BE2C (cell line): ENCODE measurements around the gene ERFE.

Source experiments
- DNase-seq: peaks from one replicate; pipeline ENCODE4 v3.0.0-alpha.2; 2020
- H3K27me3 ChIP-seq: fragments of 250-450 bp; sonication (Bioruptor Pico); 2 replicates; pipeline ENCODE4 v1.5.1; 2020; ENCODE audit warnings: mild to moderate bottlenecking
- H3K36me3 ChIP-seq: fragments of 250-450 bp; sonication (Bioruptor Pico); 2 replicates; pipeline ENCODE4 v1.5.1; 2020; ENCODE audit warnings: mild to moderate bottlenecking
- H3K4me1 ChIP-seq: fragments of 250-450 bp; sonication (Bioruptor Pico); 2 replicates; pipeline ENCODE4 v1.5.1; 2020
- H3K4me3 ChIP-seq: 2 replicates; pipeline ENCODE4 v1.5.1; 2011; ENCODE audit warnings: low read depth, low read length
- H3K9me3 ChIP-seq: fragments of 250-450 bp; sonication (Bioruptor Pico); 2 replicates; pipeline ENCODE4 v1.5.1; 2020
- TF ChIP-seq, protein P1 (sequence below): IDR thresholded peaks from 2 replicates; pipeline ENCODE4 v1.5.1; 2012; ENCODE audit warnings: mild to moderate bottlenecking, low read depth, low read length

The ERFE gene

DNA sequence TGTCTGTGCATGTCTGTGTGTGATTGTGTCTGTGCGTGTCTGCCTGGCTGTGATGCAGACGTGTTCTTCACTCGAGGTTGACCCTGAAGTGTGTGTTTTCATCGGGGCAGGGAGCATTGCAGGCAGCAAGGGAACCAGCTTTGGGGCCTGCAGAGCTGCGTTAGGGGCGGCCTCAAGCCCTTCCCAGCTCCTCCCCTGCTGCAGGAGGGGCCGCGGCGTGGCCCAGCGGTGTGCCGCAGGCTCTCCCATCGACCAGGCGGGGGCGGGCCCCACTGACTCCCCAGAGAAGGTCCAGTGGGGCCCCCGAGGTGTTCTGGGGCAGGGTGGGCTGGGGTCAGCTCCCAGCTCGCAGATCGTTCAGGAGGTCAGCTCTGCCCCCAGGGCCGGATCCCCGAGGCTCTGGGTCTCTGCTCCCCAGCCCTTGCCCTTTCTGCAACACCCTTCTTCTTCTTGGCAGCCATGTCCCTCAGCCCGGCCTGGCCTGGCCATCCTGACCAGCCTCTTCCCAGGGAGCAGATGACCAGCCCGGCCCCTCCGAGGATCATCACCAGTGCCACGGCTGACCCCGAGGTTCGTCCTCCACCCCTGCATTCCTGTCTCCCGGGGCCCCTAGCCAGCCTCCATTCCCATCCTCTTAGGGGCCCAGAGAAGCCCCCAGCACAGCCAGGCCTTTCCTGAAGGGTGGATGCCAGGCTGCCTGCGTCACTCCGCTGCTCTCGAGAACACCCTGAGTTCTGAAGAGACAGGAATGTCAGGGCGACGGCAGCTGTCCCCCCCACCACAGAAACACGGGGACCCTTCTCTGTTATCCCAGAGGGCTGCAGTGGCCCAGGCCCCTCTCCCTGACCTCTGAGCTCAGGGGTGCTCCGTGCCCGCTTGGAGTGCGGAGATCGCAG, 31.4 kb upstream of the ERFE start:
- TF ChIP-seq, protein P1, sequence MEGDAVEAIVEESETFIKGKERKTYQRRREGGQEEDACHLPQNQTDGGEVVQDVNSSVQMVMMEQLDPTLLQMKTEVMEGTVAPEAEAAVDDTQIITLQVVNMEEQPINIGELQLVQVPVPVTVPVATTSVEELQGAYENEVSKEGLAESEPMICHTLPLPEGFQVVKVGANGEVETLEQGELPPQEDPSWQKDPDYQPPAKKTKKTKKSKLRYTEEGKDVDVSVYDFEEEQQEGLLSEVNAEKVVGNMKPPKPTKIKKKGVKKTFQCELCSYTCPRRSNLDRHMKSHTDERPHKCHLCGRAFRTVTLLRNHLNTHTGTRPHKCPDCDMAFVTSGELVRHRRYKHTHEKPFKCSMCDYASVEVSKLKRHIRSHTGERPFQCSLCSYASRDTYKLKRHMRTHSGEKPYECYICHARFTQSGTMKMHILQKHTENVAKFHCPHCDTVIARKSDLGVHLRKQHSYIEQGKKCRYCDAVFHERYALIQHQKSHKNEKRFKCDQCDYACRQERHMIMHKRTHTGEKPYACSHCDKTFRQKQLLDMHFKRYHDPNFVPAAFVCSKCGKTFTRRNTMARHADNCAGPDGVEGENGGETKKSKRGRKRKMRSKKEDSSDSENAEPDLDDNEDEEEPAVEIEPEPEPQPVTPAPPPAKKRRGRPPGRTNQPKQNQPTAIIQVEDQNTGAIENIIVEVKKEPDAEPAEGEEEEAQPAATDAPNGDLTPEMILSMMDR, result no peak
- H3K4me1 ChIP-seq, result no peaks in the 10 kb centered on the region
- H3K4me3 ChIP-seq, result no peak overlapping the region
- no peaks in the 10 kb centered on the region for H3K9me3 ChIP-seq
- DNase-seq, result no peak
- no peaks in the 10 kb centered on the region for H3K27me3 ChIP-seq
- H3K36me3 ChIP-seq, result no peaks in the 10 kb centered on the region

DNA sequence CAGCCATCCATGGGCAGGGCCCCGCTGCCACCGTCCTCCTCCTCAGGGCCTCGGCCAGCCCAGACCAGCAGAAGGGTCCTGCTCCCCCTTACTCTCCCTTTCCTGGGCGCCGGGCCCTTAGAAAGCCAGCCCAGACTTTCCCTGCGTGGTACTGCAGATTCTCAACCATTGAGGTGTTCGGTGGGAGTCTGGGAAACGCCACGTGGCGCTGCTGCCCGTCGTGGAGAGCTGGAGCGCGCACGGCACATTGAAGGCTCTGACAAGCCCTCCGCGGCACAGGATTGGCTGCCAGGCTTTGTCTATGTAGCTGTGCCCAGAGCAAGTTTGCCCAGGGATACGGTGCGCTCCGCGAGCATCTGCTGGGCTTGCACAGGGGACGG, 30.7 kb upstream of the ERFE start:
- Histone ChIP-seq H3K27me3 (no peaks in the 10 kb centered on the region), H3K36me3 (no peaks in the 10 kb centered on the region), H3K4me1 (no peaks in the 10 kb centered on the region), H3K4me3 (no peak overlapping the region), H3K9me3 (no peaks in the 10 kb centered on the region)
- TF ChIP-seq, protein P1, result no peak
- no peak for DNase-seq

DNA sequence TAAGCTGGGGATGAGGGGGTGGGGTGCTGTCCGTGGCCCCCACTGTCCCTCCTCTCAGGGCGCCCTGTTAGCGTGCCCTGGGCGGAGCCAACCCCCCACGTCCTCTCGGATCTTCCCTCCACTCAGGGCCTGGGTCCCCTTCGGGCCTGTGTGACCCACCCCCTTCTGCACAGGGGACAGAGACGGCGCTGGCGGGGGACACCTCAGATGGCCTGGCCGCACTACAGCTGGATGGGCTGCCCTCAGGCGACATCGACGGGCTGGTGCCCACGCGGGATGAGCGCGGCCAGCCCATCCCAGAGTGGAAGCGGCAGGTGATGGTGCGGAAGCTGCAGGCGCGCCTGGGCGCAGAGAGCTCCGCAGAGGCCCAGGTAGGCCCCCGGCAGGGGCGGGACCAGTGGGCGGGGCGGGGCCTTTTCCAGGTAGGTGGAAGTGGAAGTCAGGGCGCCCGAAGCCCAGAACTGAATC, 30.2 kb upstream of the ERFE start:
- H3K4me1 ChIP-seq, result no peaks in the 10 kb centered on the region

DNA sequence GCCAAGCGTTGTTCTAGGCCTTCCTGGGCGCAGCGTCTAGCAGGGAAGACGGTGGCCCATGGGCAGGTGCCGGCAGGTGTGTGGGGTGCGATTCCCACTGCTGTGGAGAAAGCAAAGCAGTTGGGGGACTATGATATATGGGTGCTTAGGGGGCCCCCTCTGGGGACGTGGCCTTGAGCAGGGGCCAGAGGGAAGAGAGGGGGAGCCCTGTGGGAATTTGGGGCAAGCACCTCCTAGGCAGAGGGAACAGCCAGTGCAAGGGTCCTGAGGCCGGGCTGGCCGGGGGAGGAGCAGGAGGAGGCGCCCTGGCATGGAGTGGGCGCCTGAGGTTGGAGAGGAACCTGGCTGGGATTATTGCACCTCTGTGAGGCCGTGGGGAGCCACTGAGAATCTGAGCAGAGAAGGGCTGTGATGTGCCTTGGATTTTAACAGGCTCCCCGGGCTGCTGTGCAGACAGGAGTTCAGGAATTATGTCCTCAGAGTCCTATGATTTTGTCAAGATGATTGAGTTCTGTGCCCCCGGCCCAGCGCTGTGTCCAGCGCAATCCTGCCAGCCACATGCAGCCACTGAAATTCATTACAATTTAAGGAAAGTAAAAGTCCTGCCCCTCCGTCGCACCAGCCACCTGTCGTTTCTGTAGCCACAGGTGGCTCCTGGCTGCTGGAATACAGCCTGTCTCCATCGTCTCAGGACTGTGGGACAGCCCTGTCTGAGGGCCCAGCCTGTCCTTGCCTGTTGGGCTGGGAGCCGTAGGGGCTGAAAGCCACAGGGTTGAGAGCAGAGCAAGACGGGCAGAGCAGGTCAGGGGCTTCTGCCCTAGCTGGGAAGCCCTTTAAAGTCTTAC, 29.4 kb upstream of the ERFE start:
- Histone ChIP-seq H3K9me3 (no peaks in the 10 kb centered on the region), H3K36me3 (no peaks in the 10 kb centered on the region), H3K4me3 (no peak overlapping the region), H3K27me3 (no peaks in the 10 kb centered on the region), H3K4me1 (no peaks in the 10 kb centered on the region; the same call in 1 of the 2 replicates)
- DNase-seq, result no peak
- TF ChIP-seq, protein P1, result no peak

More for the DNA sequence above, 30.2 kb upstream of the ERFE start:
- Histone ChIP-seq H3K9me3 (no peaks in the 10 kb centered on the region), H3K27me3 (no peaks in the 10 kb centered on the region), H3K36me3 (no peaks in the 10 kb centered on the region), H3K4me3 (no peak overlapping the region)
- TF ChIP-seq, protein P1, result no peak
- no peak for DNase-seq

DNA sequence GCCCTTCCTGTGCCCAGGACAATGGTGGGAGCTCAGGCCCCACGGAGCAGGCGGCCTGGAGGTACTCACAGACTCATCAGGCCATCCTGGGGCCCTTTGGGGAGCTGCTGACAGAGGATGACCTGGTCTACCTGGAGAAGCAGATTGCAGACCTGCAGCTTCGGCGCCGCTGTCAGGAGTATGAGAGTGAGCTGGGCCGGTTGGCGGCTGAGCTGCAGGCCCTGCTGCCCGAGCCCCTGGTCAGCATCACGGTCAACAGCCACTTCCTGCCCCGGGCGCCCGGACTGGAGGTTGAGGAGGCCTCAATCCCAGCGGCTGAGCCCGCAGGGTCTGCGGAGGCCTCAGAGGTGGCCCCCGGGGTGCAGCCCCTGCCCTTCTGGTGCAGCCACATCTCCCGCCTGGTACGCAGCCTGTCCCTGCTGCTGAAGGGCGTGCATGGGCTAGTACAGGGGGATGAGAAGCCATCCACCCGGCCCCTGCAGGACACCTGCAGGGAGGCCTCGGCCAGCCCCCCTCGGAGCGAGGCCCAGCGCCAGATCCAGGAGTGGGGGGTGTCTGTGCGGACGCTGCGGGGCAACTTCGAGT, 28.6 kb upstream of the ERFE start:
- no peaks in the 10 kb centered on the region; the same call in 1 of the 2 replicates for H3K4me1 ChIP-seq
- H3K27me3 ChIP-seq, result no peaks in the 10 kb centered on the region
- TF ChIP-seq, protein P1, result no peak
- H3K4me3 ChIP-seq, result no peak overlapping the region
- no peaks in the 10 kb centered on the region for H3K36me3 ChIP-seq
- DNase-seq, result no peak
- no peaks in the 10 kb centered on the region for H3K9me3 ChIP-seq
